ENCODE data around the gene TTI1. TPM values are rescaled to one million over a fixed set of nuclear protein-coding genes. Genes with fewer than 3 reads are reported as not detected.

TTI1 gene
- total and polyA plus RNA-seq, 2 of the 13 experiments (the other 11 are each of a cell fraction or from before 2014, with no cell fraction given): 22.9 to 39.8 TPM

DNA sequence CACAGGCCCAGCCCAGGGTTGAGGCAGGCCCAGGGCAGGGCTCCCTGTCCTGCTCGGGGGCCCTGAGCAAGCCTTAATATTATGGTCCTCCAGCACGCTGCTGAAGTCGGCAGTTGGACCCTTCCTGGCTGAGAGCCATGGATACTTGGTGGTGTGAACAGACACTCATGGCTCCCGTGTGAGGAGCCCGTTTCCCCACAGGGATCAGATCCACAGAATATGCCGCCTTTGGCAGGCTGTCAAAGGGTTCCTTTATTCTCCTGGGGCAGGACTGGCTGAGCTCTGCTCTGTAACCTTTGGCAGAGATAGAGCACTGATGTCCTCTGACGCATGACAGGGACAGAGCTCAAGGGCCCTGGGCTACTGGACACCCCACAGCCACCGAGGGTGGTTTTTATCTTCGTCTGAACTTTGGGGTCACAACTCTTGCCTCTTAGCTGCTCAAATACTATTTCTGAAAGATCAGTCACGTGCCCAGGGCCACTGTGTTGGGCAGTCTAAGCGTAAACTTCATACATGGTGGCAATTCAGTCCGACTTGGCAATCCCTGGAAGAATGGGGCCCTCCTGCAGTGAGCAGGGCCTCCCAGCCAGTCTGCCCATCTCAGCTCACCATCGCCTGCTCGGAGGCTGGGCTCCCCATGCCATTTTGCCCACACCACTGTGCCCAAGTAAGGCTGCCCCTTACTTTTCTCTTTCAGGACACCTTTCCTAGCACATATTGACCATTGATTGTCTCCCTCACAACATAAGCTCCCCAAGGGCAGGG, 49.1 kb downstream of the TTI1 start (continued):
- TF ChIP-seq, protein P1, sequence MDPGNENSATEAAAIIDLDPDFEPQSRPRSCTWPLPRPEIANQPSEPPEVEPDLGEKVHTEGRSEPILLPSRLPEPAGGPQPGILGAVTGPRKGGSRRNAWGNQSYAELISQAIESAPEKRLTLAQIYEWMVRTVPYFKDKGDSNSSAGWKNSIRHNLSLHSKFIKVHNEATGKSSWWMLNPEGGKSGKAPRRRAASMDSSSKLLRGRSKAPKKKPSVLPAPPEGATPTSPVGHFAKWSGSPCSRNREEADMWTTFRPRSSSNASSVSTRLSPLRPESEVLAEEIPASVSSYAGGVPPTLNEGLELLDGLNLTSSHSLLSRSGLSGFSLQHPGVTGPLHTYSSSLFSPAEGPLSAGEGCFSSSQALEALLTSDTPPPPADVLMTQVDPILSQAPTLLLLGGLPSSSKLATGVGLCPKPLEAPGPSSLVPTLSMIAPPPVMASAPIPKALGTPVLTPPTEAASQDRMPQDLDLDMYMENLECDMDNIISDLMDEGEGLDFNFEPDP (CRISPR knock-in tag; conservative IDR thresholded peaks at IDR 0.05): 0 out of 2 replicates have a peak, but pooled peaks have one; percentile 57
- no peak for TF ChIP-seq ZNF143 (CRISPR knock-in tag; IDR thresholded peaks at IDR 0.05)
- TF ChIP-seq ZNF615 (CRISPR knock-in tag; IDR thresholded peaks at IDR 0.05; ENCODE audit: borderline replicate concordance): 0 out of 2 replicates have a peak, but pooled peaks have one; percentile 30
- no peak for TF ChIP-seq SATB2 (CRISPR knock-in tag; IDR thresholded peaks at IDR 0.05)
- TF ChIP-seq SRF (IDR thresholded peaks at IDR 0.05; ENCODE audit: low read depth, low read length): no peak

DNA sequence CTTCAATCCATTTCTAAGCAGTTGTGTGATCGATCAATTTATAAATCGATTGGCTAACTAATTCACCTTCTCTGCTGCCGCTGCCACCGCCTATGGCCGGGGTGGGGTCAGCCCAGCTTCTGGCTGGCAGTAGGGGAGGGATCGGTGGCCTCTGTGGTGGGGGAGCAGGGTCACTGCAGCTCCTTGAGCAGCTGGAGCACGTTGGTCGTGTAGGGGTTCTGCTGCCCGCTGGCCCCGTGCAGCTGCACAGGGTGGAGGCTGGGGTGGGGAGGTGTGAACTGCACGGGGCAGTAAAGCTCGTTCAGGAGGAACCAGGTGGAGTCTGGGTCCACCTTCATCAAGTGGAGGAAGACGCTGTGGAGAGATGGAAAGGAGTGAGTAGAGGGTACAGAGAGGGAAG, 50.0 kb downstream of the TTI1 start:
- no TSS peak for BruUV-seq (replicated peaks)
- Histone ChIP-seq H3K27ac (ENCODE audit: extremely low read length, insufficient read depth, low read length) (peak overlapping the region; percentile 80), H3K9ac (ENCODE audit: insufficient read depth, low read depth, low read length) (0 out of 2 replicates have a peak overlapping the region, but pooled peaks have one; percentile 25), H3K4me3 (replicated peaks in 1 of 3; ENCODE audit: insufficient read depth in 1 of 3, low read depth in 2 of 3, low read length in 3 of 3) (no peak overlapping the region), H2AFZ (ENCODE audit: low read length) (no peak overlapping the region), H3K36me3 (replicated peaks in 1 of 2; ENCODE audit: control insufficient read depth in 1 of 2, insufficient read depth in 2 of 2, low read length in 2 of 2) (peaks cover 9 to 21% of the 10 kb centered on the region in 2 experiments), H3K4me2 (ENCODE audit: low read depth, low read length) (no peak overlapping the region), H3K27me3 (ENCODE audit: control insufficient read depth in 1 of 2, insufficient read depth in 2 of 2, low read length in 2 of 2) (no peaks in the 10 kb centered on the region), H4K20me1 (ENCODE audit: insufficient read depth, low read length) (no peaks in the 10 kb centered on the region), H3K79me2 (ENCODE audit: insufficient read depth, low read length) (no peaks in the 10 kb centered on the region), H3K9me3 (ENCODE audit: low read length) (no peaks in the 10 kb centered on the region), H3K4me1 (ENCODE audit: insufficient read depth, low read length) (peaks cover 55% of the 10 kb centered on the region)
- DNase-seq (ENCODE audit: low spot score) (no peak), ATAC-seq (no peak), FAIRE-seq (no peak)
- ChIA-PET POLR2A (interaction anchor here (1.1 kb wide), 1 partner anchor 50 kb away, joined by 3 read pairs; the partner anchor contains the start of gene TTI1), CTCF (ENCODE audit: low intra/inter-chr PET ratio, low total read pairs) (no interaction called here)
- in situ Hi-C loops (cut with HindIII; ENCODE audit: extremely low pct_ligation_motif_present, low pct_unique_long_range_greater_than_20kb) (no loop called here), intact Hi-C loops (cut with micrococcal nuclease; ENCODE audit: unreplicated experiment) (no loop called here)
- 94% methylated on average over 13 of the region's 13 CpGs for WGBS (ENCODE audit: low lambda C conversion rate)
- TF ChIP-seq ZSCAN21 (CRISPR knock-in tag; IDR thresholded peaks at IDR 0.05; ENCODE audit: borderline replicate concordance): no peak
- TF ChIP-seq PRPF4 (IDR thresholded peaks at IDR 0.05; ENCODE audit: low read depth, low read length, poor library complexity, severe bottlenecking): no peak
- no peak for TF ChIP-seq ZNF33B (CRISPR knock-in tag; IDR thresholded peaks at IDR 0.05)
- TF ChIP-seq ZNF343 (CRISPR knock-in tag; IDR thresholded peaks at IDR 0.05): no peak
- TF ChIP-seq, protein P2, sequence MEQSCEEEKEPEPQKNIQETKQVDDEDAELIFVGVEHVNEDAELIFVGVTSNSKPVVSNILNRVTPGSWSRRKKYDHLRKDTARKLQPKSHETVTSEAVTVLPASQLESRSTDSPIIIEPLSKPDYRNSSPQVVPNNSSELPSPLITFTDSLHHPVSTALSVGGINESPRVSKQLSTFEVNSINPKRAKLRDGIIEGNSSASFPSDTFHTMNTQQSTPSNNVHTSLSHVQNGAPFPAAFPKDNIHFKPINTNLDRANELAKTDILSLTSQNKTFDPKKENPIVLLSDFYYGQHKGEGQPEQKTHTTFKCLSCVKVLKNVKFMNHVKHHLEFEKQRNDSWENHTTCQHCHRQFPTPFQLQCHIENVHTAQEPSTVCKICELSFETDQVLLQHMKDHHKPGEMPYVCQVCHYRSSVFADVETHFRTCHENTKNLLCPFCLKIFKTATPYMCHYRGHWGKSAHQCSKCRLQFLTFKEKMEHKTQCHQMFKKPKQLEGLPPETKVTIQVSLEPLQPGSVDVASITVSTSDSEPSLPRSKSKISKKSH (CRISPR knock-in tag; IDR thresholded peaks at IDR 0.05; ENCODE audit: borderline replicate concordance): peak; percentile 56; the same call in 1 of the 2 replicates
- TF ChIP-seq ZNF619 (CRISPR knock-in tag; IDR thresholded peaks at IDR 0.05): peak; percentile 5; the same call in 1 of the 2 replicates
- TF ChIP-seq SRY (CRISPR knock-in tag; IDR thresholded peaks at IDR 0.05): no peak
- TF ChIP-seq TCF7L2 (IDR thresholded peaks at IDR 0.05; ENCODE audit: low read depth, low read length): no peak
- TF ChIP-seq ZNF781 (CRISPR knock-in tag; IDR thresholded peaks at IDR 0.05; ENCODE audit: borderline replicate concordance, not compliant biosample characterization): peak; percentile 5
- no peak for TF ChIP-seq KDM5A (IDR thresholded peaks at IDR 0.05; ENCODE audit: borderline replicate concordance, low read length)
- no peak for TF ChIP-seq GABPA (IDR thresholded peaks at IDR 0.05; ENCODE audit: low read depth, low read length)
- no peak for TF ChIP-seq GABPA (CRISPR knock-in tag; IDR thresholded peaks at IDR 0.05; ENCODE audit: low read depth)
- no peak for TF ChIP-seq ZNF674 (CRISPR knock-in tag; IDR thresholded peaks at IDR 0.05; ENCODE audit: low read depth)
- no peak for TF ChIP-seq ZNF205 (CRISPR knock-in tag; IDR thresholded peaks at IDR 0.05)
- 0 out of 2 replicates have a peak, but pooled peaks have one; percentile 47 for TF ChIP-seq ZBTB38 (CRISPR knock-in tag; IDR thresholded peaks at IDR 0.05)

All from HepG2 (cell line).